Spleen (tissue), 11 donors: Measurements from ENCODE around the gene ENPEP. TPM values are rescaled to one million over a fixed set of nuclear protein-coding genes. Genes with fewer than 3 reads are reported as not detected.

Source experiments
- DNase-seq: peaks from one replicate; pipeline ENCODE4 v3.0.0-alpha.2; 2020
- H3K27ac ChIP-seq, 8 donors: fragments of 200-600 bp; sonication (generic) in 7 of 8; 1 replicate in 4 of 8; 2 replicates in 4 of 8; pipeline versions ENCODE4 v1.5.0 to v1.8.0; 2016 to 2021; ENCODE audit warnings: inconsistent platforms in 4 of 8, mild to moderate bottlenecking in 4 of 8, moderate library complexity in 1 of 8
- H3K27me3 ChIP-seq, 7 donors: fragments of 200-600 bp; sonication (generic) in 6 of 7; replicated peaks in 1 of 7; 1 replicate in 4 of 7; 2 replicates in 3 of 7; pipeline versions ENCODE4 v1.5.0 to v1.8.0; 2016 to 2021; ENCODE audit warnings: inconsistent platforms in 3 of 7, mild to moderate bottlenecking in 1 of 7
- H3K36me3 ChIP-seq, 6 donors: fragments of 200-600 bp; sonication (generic) in 5 of 6; 1 replicate in 4 of 6; 2 replicates in 2 of 6; pipeline versions ENCODE4 v1.5.0 to v1.8.0; 2016 to 2021; ENCODE audit warnings: inconsistent platforms in 2 of 6
- H3K4me1 ChIP-seq, 6 donors: fragments of 200-600 bp; sonication (generic) in 5 of 6; 1 replicate in 3 of 6; 2 replicates in 3 of 6; pipeline versions ENCODE4 v1.5.0 to v1.8.0; 2016 to 2021; ENCODE audit warnings: inconsistent platforms in 3 of 6
- H3K4me3 ChIP-seq, 8 donors: fragments of 200-600 bp; sonication (generic) in 7 of 8; 1 replicate in 4 of 8; 2 replicates in 4 of 8; pipeline versions ENCODE4 v1.5.0 to v1.8.0; 2016 to 2021; ENCODE audit warnings: inconsistent platforms in 4 of 8, mild to moderate bottlenecking in 4 of 8, moderate library complexity in 2 of 8
- H3K9me3 ChIP-seq, 8 donors: fragments of 200-600 bp; sonication (generic) in 7 of 8; 1 replicate in 4 of 8; 2 replicates in 4 of 8; pipeline versions ENCODE4 v1.5.0 to v1.8.0; 2016 to 2021; ENCODE audit warnings: inconsistent platforms in 4 of 8
- POLR2A ChIP-seq, 3 donors: fragments of 450-650 bp; IDR thresholded peaks; one replicate each; pipeline ENCODE4 v1.5.1; 2017; ENCODE audit warnings: antibody characterized with exemption in 3 of 3, mild to moderate bottlenecking in 1 of 3
- POLR2AphosphoS5 ChIP-seq, 3 donors: sonication (generic); formaldehyde crosslinking; IDR thresholded peaks; one replicate each; pipeline ENCODE4 v1.5.1; 2017; ENCODE audit warnings: antibody characterized with exemption in 3 of 3
- whole genome bisulfite sequencing, 5 donors: extraction: QIAGEN DNeasy Blood & Tissue Kit in 3 of 5; methylation state at CpG; one replicate each; pipeline versions ENCODE4 v1.1.5 to v1.1.7; 2013 to 2018; 5-methylcytosine and 5-hydroxymethylcytosine counted together
- intact Hi-C: fragments of 100-400 bp; cut with DNase I; formaldehyde crosslinking; loops from one replicate; pipeline ENCODE4 v1.15.0; 2023; ENCODE audit warnings: low total_unique reads
- polyA plus RNA-seq, 3 donors: library from polyadenylated mRNA; stranded (reverse); fragments of 200-250 nt; gene quantifications; one replicate each; pipeline ENCODE4 v1.2.1, GENCODE V29; 2013
- total RNA-seq, 7 donors: library from RNA; depleted of rRNA in 3 of 7; stranded (reverse); fragments of >200 nt in 3 of 7; fragmentation: NEBNext Ultra II Directional in 4 of 7; extraction: Animal tissue kit (Norgen Biotek cat#: 25700) in 4 of 7; gene quantifications; one replicate each; pipeline versions ENCODE4 v1.1.0 to v1.2.1, GENCODE V29; 2016 to 2021
- TF ChIP-seq, protein P1 (sequence below), 11 experiments: fragments of 200-600 bp in 7 of 11; fragments of 450-650 bp in 4 of 11; sonication (generic) in 4 of 11; IDR thresholded peaks in 8 of 11; conservative IDR thresholded peaks in 3 of 11; 1 replicate in 7 of 11; 2 replicates in 4 of 11; pipeline versions ENCODE4 v1.4.0 to v1.8.0; 2016 to 2021; ENCODE audit warnings: antibody characterized with exemption in 11 of 11, inconsistent platforms in 4 of 11, mild to moderate bottlenecking in 1 of 11
- donor health status: healthy with polysubstance abuse.
- donor health status: DM: no; HTN: no; CAD: no; lungs with moderate emphysema.
- donor health status: DM: no; HTN: no; CAD: no.
- donor health status: Bipolar disorder and iron deficiency.
- donor health status: healthy.
- donor health status: DM: no; HTN: no; CAD: no.
- donor health status: DM: yes; HTN: yes; CAD: no.

Gene ENPEP
- total and polyA plus RNA-seq, 10 donors: 1.8 to 48.3 (median 30.3) TPM

DNA sequence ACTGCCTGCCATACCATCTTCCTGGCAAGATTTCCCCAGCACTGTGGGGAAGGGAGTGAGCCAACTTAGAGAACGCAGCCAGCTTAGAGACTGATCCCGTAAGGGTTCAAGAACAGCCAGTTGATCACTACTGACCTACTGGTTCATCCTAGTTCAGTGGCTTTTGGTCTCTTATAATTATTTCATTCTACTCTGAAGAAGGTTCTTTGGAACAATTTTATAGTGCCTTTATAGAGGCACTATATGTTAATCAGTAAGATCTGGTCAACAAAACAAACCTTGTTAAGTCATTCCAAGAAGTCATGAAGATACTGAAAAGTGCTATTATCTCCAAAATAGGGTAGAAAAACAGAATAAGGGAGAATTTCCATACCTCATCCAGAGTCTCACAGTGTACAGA, 33.2 kb upstream of the ENPEP start:
- WGBS, 5 donors: 93 to 100% (median 97%) methylated on average over 2 of the region's 2 CpGs
- Histone ChIP-seq H3K27ac (no peak overlapping the region), H3K27me3 (no peaks in the 10 kb centered on the region), H3K4me3 (no peak overlapping the region), H3K4me1 (no peaks in the 10 kb centered on the region), H3K36me3 (no peaks in the 10 kb centered on the region), H3K9me3 (no peaks in the 10 kb centered on the region)
- intact Hi-C loops: no loop called here
- TF ChIP-seq POLR2A (IDR thresholded peaks at IDR 0.05): no peak
- TF ChIP-seq POLR2AphosphoS5 (IDR thresholded peaks at IDR 0.05): no peak
- TF ChIP-seq, protein P1, sequence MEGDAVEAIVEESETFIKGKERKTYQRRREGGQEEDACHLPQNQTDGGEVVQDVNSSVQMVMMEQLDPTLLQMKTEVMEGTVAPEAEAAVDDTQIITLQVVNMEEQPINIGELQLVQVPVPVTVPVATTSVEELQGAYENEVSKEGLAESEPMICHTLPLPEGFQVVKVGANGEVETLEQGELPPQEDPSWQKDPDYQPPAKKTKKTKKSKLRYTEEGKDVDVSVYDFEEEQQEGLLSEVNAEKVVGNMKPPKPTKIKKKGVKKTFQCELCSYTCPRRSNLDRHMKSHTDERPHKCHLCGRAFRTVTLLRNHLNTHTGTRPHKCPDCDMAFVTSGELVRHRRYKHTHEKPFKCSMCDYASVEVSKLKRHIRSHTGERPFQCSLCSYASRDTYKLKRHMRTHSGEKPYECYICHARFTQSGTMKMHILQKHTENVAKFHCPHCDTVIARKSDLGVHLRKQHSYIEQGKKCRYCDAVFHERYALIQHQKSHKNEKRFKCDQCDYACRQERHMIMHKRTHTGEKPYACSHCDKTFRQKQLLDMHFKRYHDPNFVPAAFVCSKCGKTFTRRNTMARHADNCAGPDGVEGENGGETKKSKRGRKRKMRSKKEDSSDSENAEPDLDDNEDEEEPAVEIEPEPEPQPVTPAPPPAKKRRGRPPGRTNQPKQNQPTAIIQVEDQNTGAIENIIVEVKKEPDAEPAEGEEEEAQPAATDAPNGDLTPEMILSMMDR (IDR thresholded peaks at IDR 0.05 in 8 of 11, conservative IDR thresholded peaks at IDR 0.05 in 3 of 11): no peak
- DNase-seq: no peak

DNA sequence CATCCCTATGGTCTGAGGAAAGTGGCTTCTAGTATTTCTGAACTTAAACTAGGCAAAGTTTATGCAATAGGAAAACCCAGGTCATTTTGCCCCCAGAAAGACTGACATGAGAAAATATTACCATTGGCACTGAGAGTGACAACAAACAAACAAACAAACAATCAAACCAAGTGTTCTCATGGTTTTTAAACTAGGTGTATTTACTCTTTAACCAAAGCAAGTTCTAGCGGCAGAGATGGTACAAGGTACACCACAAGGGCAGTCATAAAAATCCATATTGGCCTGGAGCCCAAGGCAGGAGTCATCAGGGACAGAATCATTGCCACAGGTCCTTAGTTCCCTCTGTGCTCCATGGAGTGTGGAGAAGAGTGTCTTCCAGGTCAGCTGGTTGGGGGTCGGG, 26.0 kb upstream of the ENPEP start:
- 83 to 96% (median 86%) methylated on average over 2 of the region's 2 CpGs for WGBS, 5 donors
- H3K9me3 ChIP-seq: no peaks in the 10 kb centered on the region

GRCh38 chr4:110452546-110452945, 23.4 kb upstream of the ENPEP start:
- Histone ChIP-seq H3K4me3 (no peak overlapping the region), H3K27me3 (no peaks in the 10 kb centered on the region), H3K9me3 (no peaks in the 10 kb centered on the region), H3K36me3 (no peaks in the 10 kb centered on the region), H3K4me1 (no peaks in the 10 kb centered on the region), H3K27ac (no peak overlapping the region)
- no peak for DNase-seq
- 81 to 100% (median 95%) methylated on average over 1 to 2 of the region's 2 CpGs for WGBS, 5 donors
- intact Hi-C loops: no loop called here
- TF ChIP-seq, protein P1 (IDR thresholded peaks at IDR 0.05 in 8 of 11, conservative IDR thresholded peaks at IDR 0.05 in 3 of 11): no peak
- no peak for TF ChIP-seq POLR2AphosphoS5 (IDR thresholded peaks at IDR 0.05)
- no peak for TF ChIP-seq POLR2A (IDR thresholded peaks at IDR 0.05)

More for the DNA sequence above, 26.0 kb upstream of the ENPEP start:
- no peaks in the 10 kb centered on the region for H3K27me3 ChIP-seq
- H3K36me3 ChIP-seq: no peaks in the 10 kb centered on the region
- intact Hi-C loops: no loop called here
- no peaks in the 10 kb centered on the region for H3K4me1 ChIP-seq
- no peak overlapping the region for H3K4me3 ChIP-seq
- TF ChIP-seq POLR2A (IDR thresholded peaks at IDR 0.05): no peak
- TF ChIP-seq, protein P1 (IDR thresholded peaks at IDR 0.05 in 8 of 11, conservative IDR thresholded peaks at IDR 0.05 in 3 of 11): no peak
- no peak for TF ChIP-seq POLR2AphosphoS5 (IDR thresholded peaks at IDR 0.05)
- H3K27ac ChIP-seq: no peak overlapping the region
- DNase-seq: no peak

DNA sequence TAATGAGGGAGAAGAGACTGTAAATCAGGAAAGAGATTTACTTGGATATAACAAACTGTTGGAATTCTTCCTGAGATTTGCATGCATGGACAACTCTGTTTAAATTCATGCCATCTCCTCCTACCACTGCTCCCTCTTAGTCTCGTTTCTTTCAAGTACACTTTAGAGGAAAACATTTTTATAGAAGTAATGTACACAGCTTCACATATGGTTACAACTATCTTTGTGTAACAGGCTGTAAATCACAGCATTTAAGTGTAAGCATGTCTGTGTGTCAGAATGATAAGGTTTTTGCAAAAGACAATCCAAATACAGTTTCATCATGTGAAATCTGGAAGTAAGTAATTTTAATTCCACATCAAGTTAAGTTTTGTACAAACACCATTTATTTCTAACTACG, 21.5 kb upstream of the ENPEP start:
- WGBS, 5 donors: 45 to 63% (median 58%) methylated on average over 2 of the region's 2 CpGs
- no peak for TF ChIP-seq POLR2AphosphoS5 (IDR thresholded peaks at IDR 0.05)
- TF ChIP-seq, protein P1 (IDR thresholded peaks at IDR 0.05 in 8 of 11, conservative IDR thresholded peaks at IDR 0.05 in 3 of 11): no peak
- no peak for TF ChIP-seq POLR2A (IDR thresholded peaks at IDR 0.05)
- H3K4me3 ChIP-seq: no peak overlapping the region
- H3K27me3 ChIP-seq: no peaks in the 10 kb centered on the region
- intact Hi-C loops: no loop called here
- H3K27ac ChIP-seq: no peak overlapping the region
- H3K4me1 ChIP-seq: no peaks in the 10 kb centered on the region
- no peaks in the 10 kb centered on the region for H3K9me3 ChIP-seq
- DNase-seq: no peak
- no peaks in the 10 kb centered on the region for H3K36me3 ChIP-seq
